GM21515 (cell line): Measurements from ENCODE around the gene PRRC1.

ENCODE experiments used
- ATAC-seq: cut with Tn5 transposase; IDR thresholded peaks from one replicate; pipeline ENCODE4 v1.9.1; 2021; ENCODE audit not compliant: unreplicated experiment

The PRRC1 gene

DNA sequence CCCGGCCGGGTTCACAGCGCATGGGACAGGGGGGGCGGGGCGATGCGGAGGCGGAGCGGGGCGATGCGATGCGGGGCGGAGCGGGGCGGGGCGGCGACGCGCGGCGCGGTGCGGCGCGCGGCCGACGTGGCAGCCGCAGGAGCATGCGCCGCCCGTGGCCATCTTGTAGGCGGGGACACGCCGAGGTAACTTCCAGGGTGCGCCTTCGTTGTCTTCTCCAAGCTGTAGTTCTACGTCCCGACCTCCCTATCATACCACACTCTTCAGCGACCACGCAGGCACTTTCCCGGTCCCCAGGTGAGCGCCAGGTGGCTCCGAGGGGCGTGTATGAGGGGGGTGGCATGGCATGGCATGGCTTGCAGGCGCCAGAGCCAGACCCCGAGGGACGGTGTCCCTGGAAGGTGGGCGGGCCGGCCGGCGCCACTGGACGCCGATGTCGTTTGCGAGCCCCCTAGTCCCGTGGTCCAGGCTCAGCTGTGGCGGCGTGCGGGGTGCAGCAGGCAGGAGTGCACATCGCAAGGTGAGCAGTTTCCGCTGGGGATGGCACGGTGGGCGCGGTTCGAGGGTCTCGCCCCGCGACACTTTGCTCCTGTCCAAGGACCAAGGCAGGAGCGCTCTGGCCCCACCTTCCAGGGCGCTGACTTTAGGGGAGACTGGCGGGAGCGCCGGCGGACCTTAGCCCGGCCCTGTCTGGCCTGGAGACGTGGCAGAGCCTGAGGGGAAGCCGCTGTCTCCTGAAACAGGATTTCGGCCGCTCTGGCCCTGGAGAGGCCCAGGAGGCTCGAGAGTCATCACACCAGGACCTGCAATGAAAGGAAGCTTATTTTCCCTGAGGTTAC, at the start of gene PRRC1:
Gene PRRC1 (plus strand): TSS at position 161 of the 839 bp plus-strand sequence. CDS start 5,840 bp downstream, outside the sequence.
- peak; percentile 93 for ATAC-seq

GRCh38 chr5:127471211-127471610, 46.2 kb upstream of the PRRC1 start:
- ATAC-seq, result no peak

DNA sequence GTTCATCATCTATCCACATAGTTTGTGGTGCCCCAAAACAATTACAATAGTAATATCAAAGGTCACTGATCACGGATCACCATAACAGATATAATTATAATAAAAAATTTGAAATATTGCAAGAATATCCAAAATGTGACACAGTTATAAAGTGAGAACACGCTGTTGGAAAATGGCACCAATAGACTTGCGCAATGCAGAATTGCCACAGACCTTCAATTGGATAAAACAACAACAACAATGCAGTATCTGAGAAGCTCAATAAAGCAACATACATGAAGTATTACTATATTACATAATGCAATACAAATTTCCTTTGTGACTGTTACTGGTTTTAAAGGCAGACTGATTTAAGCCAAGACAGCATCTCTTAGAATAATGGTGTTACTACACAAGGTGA, 44.7 kb upstream of the PRRC1 start:
- ATAC-seq, result no peak

DNA sequence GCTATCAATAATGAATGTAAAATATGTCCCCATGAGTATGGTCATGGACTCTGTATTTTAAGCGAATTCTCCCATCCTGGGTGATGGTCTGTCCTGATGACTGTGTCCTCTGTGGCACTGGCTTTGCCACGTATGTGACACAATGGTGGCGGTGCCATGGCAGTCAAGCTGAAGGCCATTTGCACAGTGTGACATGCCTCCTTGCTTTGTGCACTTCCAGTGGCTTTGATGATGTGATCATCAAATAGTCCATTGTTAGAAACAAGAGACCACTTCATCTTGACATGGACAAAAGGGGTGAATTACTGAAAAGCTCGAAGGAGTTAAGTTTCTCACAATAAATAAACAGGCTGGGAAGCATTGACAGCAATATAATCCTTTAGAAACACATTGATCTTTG, 31.0 kb upstream of the PRRC1 start:
- ATAC-seq, result no peak

DNA sequence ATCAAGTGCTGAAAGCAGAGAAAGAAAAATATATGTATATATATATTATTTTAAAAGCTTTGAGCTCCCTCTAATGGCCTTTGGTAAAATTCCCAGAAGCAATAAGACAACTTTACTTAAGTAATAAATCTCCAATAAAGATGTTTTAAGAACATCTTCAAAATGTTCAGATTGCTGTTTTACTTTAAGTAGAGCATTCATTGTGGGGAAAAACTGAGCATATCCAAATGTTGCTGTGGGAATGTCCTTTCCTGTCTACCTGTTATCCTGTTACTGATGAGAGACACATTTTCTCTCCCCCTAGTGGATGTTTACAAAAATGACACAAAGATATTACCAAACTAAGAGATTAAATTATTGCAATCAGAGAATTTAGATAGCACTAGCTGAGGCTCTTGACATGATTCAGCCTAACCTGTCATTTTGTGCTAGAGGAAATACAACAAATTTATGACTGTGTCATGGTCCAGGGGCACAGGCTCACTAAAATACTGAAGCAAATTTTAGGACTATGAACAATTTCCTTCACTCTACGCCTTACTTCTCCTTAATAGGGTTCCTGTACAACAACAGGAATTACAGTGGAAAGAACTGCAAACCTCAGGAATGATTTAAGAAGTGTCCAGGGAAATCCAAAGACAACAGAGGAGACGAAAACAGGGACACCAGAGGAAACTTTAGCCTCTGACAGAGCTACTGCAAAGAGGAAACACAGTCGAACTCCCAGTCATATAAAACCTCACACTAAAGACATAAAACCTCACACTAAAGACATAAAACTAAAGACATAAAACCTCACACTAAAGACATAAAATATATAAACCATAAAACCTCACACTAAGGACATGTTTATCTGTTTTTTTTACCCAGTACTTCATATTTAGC, 24.3 kb upstream of the PRRC1 start:
- peak; percentile 77 for ATAC-seq

DNA sequence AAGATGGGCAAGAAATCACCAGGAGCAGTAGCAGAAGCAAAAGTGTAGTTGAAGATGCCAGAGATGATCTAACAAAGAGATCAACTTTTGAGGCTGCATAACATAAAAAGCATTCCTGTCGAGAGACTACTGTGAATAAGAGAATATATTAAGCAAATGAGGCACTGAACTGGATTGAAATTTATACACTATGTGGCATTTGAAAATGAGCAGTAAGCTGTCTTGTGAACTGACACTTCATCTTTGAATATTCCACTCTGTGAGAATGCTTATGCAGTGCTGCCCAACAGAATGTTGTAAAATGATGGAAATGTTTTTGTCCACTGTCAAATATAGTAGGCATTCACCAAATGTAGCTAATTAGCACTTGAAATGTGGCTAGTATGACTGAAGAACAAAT, 18.9 kb upstream of the PRRC1 start:
- no peak for ATAC-seq

DNA sequence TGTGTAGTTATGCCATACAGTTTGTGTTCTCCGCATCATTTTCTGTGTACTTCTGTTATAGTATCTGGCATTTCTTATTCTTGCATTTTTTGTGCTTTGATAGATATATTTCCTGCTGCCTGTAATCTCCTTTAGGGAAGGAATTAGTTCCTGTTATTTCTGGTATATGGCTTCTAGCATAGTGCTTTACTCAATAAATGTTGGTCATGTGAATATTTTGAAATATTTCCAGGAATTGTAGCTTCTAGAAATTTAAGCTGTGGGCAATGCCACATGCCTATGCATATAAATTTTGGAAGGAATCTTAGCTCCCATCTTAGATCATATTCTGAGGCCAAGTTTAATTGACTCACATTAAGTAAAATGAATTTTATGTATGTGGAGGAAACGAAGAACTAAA, 11.5 kb upstream of the PRRC1 start:
- ATAC-seq, result no peak

GRCh38 chr5:127506616-127507015, 10.8 kb upstream of the PRRC1 start:
- no peak for ATAC-seq

GRCh38 chr5:127508644-127509373, 8.6 kb upstream of the PRRC1 start:
- ATAC-seq, result no peak

- ATAC-seq, result no peak
Measured at GRCh38 chr5:127513408-127513970, 4.0 kb upstream of the PRRC1 start.

- ATAC-seq, result no peak
Measured at GRCh38 chr5:127514816-127515215, 2.6 kb upstream of the PRRC1 start.

DNA sequence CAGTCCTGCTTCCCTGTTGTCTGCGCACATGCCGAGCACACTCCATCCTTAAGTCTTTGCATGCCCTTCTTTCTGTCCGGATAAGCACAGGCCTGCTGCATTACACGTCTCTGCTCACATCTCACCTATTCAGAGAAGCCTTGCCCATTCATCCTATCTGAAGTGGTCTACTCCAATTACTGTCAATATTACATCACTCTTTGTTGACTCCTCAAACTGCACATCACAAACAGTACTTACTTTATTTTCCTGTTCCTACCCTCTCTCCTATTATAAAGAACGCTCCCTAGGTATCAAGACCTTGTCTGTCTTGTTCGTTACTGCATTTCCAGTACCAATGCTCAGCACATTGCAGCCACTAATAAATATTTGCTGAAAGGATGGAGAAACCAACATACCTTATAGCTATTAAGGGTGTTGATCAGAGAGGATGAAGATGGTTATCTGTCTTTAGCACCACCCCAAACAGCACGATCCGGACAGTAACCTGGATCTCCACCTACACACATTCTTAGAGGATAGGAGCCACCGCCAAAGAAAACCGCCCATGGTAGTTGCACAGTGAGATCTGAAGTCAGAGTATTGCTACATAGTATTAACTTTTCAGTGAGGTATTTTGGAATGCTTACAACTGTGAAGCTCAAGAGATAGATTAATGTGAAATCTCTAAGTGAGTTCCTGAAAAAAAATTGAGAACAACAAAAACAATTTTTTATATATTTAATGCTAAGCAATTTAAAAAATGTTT, 1.6 kb upstream of the PRRC1 start:
- no peak for ATAC-seq

GRCh38 chr5:127517110-127517479, 345 bp upstream of the PRRC1 start:
- ATAC-seq, result peak; percentile 28

- no peak for ATAC-seq
Measured at GRCh38 chr5:127518319-127518621, 830 bp downstream of the PRRC1 start.

- ATAC-seq, result no peak
Measured at GRCh38 chr5:127519527-127519926, 2.1 kb downstream of the PRRC1 start.

DNA sequence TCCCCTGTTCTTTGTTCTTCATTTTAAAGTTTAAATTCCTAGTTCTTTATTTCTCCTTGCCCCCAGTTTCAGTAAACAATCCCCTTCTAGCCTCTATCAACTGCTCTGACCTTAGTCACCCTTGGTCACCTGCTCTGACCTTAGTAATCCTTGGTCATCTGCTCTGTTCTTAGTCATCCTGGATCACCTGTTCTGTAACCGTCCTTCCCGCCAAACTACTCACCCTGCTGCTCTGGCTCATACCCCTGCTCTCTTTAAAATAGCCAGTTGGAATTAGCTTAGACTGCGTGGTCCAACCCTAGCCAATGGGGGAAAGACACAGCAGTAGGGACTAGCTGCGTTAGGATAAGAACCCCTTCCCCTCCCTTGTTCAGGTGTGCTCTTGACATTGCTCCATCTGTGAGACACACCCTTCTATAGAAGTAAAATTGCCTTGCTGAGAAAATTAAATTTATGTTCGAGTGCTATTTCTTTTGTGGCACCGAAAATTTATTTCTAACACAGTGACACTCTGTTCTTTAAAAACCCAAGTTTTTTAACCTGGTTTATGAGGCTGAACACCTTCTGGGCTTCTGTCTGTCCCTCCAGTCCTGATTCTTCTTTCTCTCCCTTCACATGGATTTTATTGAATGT, 3.8 kb downstream of the PRRC1 start:
- ATAC-seq, result no peak

DNA sequence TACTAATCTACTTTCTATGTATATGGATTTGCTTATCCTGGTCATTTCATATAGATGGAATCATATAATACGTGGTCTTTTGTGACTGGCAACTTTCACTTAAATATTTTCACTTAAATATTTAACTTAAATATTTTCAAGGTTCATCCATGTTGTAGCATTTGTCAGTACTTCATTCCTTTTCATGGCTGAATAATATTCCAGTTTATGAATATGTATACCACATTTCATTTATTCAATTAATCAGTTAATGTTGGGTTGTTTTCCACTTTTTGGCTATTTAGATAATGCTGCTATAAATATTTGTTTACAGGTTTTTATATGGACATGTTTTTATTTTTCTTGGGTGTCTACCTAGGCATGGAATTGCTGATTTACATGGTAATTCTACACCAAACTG, 7.7 kb downstream of the PRRC1 start:
- ATAC-seq, result no peak

DNA sequence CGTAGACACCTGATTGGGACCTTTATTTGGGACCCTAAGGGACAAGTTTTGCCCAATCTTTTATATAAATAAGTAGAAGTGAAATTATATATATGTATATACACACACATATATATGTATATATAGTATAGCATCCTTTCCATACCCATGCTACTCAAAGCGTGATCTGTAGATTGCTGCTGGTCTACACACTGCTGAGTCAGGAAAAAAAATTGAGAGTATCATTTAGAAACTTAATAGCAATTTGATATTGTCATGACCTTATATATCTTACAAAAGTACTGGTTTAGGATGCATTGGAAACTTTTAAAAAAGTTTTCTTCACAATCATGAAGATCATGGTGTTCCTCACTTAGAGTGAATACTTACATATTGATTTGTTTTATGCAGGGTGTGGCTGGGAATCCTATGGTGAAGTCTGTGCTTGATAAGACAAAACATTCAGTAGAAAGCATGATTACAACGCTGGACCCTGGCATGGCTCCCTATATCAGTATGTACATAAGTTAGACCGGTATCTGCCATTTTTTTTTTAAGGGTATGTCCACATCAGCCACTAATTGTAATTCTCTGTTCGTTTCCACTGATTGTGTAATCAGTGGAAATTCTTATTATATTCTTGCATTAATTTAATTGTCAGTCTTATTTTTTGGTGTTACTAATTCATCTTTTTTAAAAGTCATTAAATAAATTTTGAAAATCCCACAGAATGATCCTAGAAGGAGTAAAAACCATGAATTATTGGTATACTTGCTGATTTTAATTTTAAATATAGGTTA, 12.7 kb downstream of the PRRC1 start:
- no peak for ATAC-seq

DNA sequence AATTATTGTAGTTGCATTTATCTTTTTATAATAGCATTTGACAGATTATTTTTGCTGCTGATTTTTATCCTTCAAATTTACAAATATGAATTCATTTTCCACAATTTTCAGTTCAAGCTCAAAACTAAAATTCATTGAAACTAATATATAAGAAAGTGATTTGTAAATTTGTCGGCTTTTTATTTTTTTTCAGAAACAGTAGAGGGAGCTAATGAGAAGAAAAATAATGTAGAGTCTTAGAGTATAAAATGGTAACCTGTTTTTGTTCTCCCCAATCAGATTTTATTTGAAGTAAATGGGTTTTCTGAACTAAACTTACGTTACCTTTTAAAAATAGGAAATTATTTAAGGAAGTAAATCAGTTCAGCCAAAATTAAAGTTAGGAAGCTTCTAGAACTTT, 19.2 kb downstream of the PRRC1 start:
- ATAC-seq, result no peak
